ENCODE data around the gene BMERB1. TPM values are rescaled to one million over a fixed set of nuclear protein-coding genes. Genes with fewer than 3 reads are reported as not detected.

Gene BMERB1
- polyA plus RNA-seq, 6 donors from 2014 or later, result 0.36 to 1.1 (median 0.82) TPM; not detected in 2

DNA sequence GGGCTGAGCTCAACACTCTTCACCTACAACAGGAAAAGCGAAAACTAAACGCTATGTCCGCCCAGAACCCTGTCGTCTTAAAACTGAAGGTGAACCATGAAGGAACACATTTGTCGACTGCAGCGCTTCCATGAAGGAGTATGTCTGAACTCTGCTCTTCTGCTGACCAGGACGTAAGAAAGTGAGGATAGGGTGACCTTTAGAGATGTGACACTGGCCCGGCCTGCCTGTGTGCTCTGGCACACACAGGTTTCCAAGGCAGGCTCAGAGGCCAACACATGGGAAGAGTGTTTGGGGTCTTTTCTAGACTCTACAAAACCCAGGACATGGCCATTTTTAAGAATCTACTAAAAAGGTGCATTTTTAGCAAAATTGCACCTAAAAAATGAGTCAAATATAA, 187.5 kb downstream of the BMERB1 start:
- Mint-ChIP-seq H3K9me3 (no peaks in the 10 kb centered on the region), H3K27me3 (no peaks in the 10 kb centered on the region), H3K4me3 (no peak overlapping the region), H3K4me1 (peaks cover 5 to 21% (median 10%) of the 10 kb centered on the region in 3 donors), H3K36me3 (peaks cover 47% of the 10 kb centered on the region in 2 donors), H3K27ac (peak overlapping the region in 5 of 6 donors; percentile 5 to 60 (median 51))
- no peak for DNase-seq
- no peak for ATAC-seq (ENCODE audit: low read depth in 2 of 2)

DNA sequence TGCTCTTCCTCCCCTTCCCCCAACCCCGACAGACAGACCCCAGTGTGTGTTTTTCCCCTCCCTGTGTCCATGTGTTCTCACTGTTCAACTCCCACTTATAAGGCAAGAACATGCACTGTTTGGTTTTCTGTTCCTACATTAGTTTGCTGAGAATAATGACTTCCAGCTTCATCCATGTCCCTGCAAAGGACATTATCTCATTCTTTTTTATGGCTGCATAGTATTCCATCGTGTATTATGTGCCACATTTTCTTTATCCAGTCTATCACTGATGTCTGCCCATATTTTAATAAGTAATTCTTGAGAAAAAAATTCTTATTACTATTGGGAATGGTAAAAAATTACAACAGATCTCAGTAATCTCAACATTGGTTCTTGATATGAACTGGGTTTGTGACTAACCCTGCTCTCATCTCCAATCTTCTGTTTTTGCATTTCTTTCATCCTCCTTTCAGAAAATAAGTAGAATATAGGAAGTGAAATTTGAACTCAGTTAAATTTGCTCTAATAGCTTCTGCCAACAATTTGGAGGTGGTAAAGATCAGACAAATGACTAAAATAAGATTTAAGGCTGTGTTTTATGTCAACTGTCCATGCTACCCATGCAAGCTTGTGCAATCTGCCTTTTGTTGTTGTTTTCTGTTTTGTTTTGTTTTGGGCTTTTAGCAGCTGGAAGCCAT, 197.5 kb downstream of the BMERB1 start:
- DNase-seq (no peak), ATAC-seq (ENCODE audit: low read depth in 2 of 2) (no peak)
- no peaks in the 10 kb centered on the region for H3K27me3 Mint-ChIP-seq
- H3K9me3 Mint-ChIP-seq, result peaks cover 0 to 4% (median 0%) of the 10 kb centered on the region in 7 donors
- peaks cover 30 to 75% (median 37%) of the 10 kb centered on the region in 3 donors for H3K4me1 Mint-ChIP-seq
- peaks cover 23 to 31% of the 10 kb centered on the region in 2 donors for H3K36me3 Mint-ChIP-seq
- peak overlapping the region; percentile 10 to 81 (median 59) for H3K4me3 Mint-ChIP-seq
- peak overlapping the region; percentile 3 to 100 (median 70) for H3K27ac Mint-ChIP-seq

DNA sequence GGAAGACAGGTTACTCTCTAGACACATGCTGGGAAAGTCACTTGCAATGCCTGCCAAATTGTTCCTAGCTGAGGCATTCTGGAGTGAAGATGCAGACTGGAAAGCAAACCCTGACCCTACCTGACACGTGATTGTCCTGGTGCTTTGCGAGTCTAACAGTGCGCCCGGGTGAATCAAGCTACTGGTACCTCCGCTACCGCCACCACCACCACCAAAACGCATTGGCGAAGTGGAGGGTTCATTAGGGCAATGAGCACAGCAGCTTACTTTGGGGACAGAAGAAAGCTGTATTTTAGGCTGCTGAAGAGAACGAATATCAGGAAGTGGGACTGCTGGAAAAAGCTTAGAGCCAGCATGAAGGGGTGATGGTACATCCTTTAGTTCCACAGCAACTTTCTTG, 201.5 kb downstream of the BMERB1 start:
- peaks cover 26 to 30% of the 10 kb centered on the region in 2 donors for H3K36me3 Mint-ChIP-seq
- ATAC-seq (ENCODE audit: low read depth in 2 of 2), result no peak
- peak overlapping the region; percentile 72 to 100 (median 94) for H3K27ac Mint-ChIP-seq
- peaks cover 55 to 87% (median 57%) of the 10 kb centered on the region in 3 donors for H3K4me1 Mint-ChIP-seq
- no peak for DNase-seq
- peaks cover 0 to 4% (median 0%) of the 10 kb centered on the region in 7 donors for H3K9me3 Mint-ChIP-seq
- peak overlapping the region in 7 of 8 donors; percentile 69 to 91 (median 85) for H3K4me3 Mint-ChIP-seq
- no peaks in the 10 kb centered on the region for H3K27me3 Mint-ChIP-seq

DNA sequence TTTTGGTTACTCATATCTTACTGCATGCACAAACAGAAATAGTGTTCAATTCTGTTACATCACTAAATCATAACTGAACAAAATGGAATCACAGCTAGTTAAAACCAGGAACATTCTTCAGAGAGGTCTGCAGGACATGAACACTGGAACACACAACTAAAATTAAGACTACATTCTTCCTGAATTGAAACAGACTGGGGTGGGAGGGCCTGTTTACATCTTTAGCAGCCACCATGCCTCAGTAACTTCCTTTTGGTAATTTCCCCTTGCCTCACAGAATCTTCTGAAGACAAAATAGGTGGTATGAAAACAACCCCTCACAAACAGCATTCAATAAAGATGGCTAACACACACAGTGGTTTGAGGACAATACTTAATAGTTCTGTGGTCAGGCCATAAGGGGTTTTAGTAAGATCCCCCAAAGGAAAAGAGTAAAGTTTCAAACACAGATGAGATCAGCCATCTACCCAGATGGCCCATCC, 202.0 kb downstream of the BMERB1 start:
- Mint-ChIP-seq H3K27me3 (no peaks in the 10 kb centered on the region), H3K4me1 (peaks cover 60 to 92% (median 62%) of the 10 kb centered on the region in 3 donors), H3K4me3 (peak overlapping the region; percentile 69 to 91 (median 86)), H3K36me3 (peaks cover 26 to 30% of the 10 kb centered on the region in 2 donors), H3K27ac (peak overlapping the region; percentile 72 to 100 (median 94)), H3K9me3 (peaks cover 0 to 4% (median 0%) of the 10 kb centered on the region in 7 donors)
- ATAC-seq (ENCODE audit: low read depth in 2 of 2) (peak; percentile 83 to 85), DNase-seq (peak; percentile 55)

Other genes with a start within 250 kb of the BMERB1 start
- 1 to 10 TPM in 1 of 6 donors, under 1 TPM in 1, not detected in 4; 0.82 to 1.0 TPM for gene NPIPA5, start 56.3 kb upstream of the BMERB1 start, polyA plus RNA-seq (ENCODE audit: low read depth in 6 of 6)
- not detected for gene MPV17L, start 38.8 kb upstream of the BMERB1 start, polyA plus RNA-seq (ENCODE audit: low read depth in 6 of 6)
- gene MARF1, start 208.6 kb downstream of the BMERB1 start, polyA plus RNA-seq (ENCODE audit: low read depth in 6 of 6), result 10 to 100 TPM; 28.6 to 54.3 (median 34.5) TPM
- 10 to 100 TPM; 12.8 to 65.6 (median 38.0) TPM for gene NDE1, start 215.7 kb downstream of the BMERB1 start, polyA plus RNA-seq (ENCODE audit: low read depth in 6 of 6)

Data from naive B cell (primary cell).